C4-2B (cell line): Measurements from ENCODE around the gene DCLK2.
"Not testable (repeated sequence)": the region's sequence is repeated elsewhere in the genome, so short reads cannot be mapped to it uniquely, and the experiment has no call there.

ENCODE experiments used
- H3K27ac ChIP-seq: fragments of 450-650 bp; 2 replicates; pipeline ENCODE4 v1.5.1; 2017
- ZFX ChIP-seq: fragments of 450-650 bp; IDR thresholded peaks from 2 replicates; pipeline ENCODE4 v1.6.1; 2017
- TF ChIP-seq, protein P1 (sequence below): fragments of 450-650 bp; conservative IDR thresholded peaks from 2 replicates; pipeline ENCODE4 v1.5.1; 2017; ENCODE audit warnings: mild to moderate bottlenecking

The DCLK2 gene

DNA sequence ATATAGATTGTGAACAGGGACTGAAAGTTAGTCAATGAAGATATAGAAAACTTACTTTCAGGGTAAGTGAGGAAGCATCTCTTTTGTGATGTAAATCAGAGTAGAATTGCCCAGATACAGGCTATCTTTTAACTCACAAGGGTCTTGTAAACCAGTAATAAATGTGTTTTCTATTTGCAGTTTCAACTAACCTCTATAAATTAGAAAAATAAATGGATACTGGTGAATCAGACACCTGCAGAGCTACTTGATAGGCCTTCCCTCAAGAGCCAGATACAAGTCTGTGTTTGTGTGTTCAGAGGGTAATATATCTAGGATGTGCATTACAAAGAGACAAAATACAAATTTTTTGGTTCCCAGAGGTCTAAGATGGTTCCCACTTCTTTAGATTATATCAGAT, 82.9 kb downstream of the DCLK2 start:
- H3K27ac ChIP-seq, result no peak overlapping the region
- no peak for TF ChIP-seq ZFX
- TF ChIP-seq, protein P1, sequence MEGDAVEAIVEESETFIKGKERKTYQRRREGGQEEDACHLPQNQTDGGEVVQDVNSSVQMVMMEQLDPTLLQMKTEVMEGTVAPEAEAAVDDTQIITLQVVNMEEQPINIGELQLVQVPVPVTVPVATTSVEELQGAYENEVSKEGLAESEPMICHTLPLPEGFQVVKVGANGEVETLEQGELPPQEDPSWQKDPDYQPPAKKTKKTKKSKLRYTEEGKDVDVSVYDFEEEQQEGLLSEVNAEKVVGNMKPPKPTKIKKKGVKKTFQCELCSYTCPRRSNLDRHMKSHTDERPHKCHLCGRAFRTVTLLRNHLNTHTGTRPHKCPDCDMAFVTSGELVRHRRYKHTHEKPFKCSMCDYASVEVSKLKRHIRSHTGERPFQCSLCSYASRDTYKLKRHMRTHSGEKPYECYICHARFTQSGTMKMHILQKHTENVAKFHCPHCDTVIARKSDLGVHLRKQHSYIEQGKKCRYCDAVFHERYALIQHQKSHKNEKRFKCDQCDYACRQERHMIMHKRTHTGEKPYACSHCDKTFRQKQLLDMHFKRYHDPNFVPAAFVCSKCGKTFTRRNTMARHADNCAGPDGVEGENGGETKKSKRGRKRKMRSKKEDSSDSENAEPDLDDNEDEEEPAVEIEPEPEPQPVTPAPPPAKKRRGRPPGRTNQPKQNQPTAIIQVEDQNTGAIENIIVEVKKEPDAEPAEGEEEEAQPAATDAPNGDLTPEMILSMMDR, result no peak

DNA sequence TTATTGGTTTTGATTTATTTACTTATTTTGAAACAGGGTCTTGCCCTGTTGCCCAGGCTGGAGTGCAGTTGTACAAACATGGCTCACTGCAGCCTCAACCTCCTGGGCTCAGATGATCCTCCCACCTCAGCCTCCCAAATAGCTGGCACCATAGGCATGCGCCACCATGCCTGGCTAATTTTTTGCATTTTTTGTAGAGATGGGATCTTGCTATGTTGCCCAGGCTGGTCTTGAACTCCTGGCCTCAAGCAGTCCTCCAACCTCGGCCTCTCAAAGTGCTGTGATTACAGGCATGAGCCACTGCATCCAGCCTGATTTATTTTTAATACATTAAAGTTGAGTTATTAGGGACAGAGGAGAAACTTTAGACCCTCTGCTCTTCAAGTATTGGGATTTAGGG, 83.8 kb downstream of the DCLK2 start:
- H3K27ac ChIP-seq, result not testable (repeated sequence)

DNA sequence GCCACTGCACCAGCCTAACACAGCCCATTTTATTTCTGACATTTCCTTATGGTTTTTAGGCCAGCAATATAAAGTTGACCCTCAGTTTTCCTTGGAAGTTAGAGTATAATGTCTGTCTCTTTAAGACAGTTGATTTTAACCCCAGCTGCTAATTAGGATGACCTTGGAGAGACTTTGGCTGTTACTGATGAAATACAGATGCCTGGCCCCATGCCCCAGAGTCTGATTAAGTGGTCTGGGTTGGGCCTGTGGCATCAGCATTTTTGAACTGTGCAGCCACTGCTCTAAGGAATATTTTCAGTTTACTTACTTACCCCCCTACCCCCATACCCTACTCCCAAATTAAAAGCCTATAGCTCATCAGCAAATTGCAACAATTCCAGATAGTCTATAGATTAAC, 85.8 kb downstream of the DCLK2 start:
- H3K27ac ChIP-seq, result no peak overlapping the region
- TF ChIP-seq ZFX, result no peak

DNA sequence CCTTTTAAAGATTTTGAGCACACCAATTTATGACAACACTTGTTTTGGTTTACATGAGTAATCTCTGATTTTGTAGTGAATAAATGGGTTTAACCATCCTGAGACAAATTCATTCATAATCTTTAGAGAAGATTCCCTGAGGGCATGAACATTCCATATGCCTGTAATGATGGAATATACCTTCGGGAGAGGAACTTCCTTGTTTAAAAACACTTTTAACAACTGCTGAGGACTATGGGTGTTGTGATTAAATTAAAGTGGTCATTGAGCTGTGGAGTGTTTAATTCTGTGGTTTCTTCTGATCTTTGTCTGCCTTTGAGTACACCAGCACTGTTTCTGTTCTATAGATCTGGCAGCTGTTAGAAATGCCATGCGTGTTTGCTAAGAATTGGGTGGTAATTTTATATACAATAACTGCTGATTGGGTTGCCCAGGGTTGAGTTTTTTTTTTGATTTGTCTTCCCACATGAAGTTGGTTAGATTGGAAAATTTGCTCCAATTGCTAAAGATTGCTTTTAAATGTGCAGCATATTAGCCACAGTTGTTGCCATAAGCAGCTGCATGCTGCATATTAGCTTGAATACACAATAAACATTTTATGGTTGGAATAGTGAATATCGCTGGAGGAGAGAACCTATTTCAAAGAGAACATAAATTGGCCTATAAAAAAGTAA, 86.8 kb downstream of the DCLK2 start:
- TF ChIP-seq, protein P1, result no peak
- no peak for TF ChIP-seq ZFX
- no peak overlapping the region for H3K27ac ChIP-seq

DNA sequence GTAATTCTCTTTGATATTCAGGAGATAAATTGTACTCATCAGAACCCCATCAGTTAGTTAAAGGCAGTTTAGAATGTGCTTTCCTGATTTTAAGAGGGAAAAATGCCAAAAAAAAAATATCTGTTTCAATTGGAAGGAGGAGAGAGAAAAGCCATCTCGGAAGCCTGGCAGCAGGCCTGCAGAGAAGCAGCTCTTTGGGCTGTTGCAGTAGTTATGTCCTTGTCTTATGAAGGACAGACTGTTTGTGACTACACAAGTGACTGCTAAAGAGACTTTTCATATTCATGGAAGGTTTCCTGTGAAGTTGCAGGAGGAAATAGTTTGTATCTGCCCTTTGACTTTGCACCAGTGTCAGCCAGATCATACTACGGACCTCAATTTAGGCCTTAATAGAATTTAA, 88.8 kb downstream of the DCLK2 start:
- no peak for TF ChIP-seq ZFX
- TF ChIP-seq, protein P1, result no peak
- H3K27ac ChIP-seq, result no peak overlapping the region

DNA sequence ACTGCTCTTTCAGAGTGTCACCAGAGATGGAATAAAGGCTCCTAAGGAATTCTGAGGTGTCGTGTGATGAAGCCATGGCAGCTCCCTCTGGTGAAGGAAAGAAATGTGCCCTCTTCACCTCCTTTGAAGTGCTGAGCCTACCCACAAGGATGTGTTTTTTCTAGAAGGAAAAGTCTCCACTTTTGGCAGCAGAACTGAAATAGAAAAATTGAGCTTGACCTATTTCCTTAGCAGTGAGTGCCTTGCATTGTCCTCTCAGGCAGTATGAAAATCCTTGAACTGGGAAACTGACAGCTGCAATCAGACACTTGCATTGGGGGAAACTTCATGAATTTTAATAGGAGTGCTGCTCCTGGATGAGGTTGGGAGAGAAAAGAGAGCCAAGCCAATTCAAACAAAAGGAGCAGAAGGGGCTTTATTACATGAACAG, 95.2 kb downstream of the DCLK2 start:
- no peak overlapping the region for H3K27ac ChIP-seq
- TF ChIP-seq, protein P1, result no peak
- no peak for TF ChIP-seq ZFX

DNA sequence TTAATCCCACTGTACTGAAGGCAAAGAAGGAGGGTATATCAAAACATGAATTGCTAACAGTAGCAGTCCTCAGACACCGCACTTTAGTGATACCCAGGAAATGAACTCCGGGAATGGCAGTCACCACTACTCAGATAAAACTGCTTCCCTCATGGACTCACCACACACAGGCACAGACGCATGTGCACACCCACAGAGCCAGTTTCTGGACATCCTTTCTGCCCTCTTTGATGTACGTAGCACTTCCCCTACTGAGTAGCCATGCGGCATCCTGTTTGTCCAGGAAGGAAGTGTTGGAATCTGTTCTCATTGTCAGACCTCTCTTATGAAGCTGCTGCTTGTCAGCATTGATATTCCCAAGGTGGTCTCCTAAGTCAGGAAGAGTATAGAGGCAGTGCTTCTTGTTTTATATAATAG, 95.7 kb downstream of the DCLK2 start:
- no peak overlapping the region for H3K27ac ChIP-seq
- TF ChIP-seq, protein P1, result no peak
- TF ChIP-seq ZFX, result no peak

DNA sequence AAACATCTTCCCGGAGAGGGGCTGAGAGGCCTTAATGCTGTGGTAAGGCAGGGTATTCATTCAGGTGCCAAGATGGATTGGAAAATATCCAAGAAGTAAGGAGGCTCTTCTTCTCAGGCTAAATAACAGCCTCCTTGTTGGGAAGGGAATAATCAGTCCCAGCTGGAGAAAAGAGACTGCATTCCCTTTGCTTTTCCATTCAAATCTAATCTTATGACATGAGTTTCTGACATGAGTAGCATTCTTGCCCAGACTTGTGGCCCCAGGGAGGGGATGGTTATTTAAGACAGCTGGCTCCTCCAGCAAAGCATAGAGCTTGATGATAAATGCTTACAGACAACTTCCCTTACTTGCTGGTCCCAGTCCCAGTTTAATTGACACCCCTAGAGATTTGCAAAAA, 98.3 kb downstream of the DCLK2 start:
- H3K27ac ChIP-seq, result no peak overlapping the region

More for the DNA sequence above, 98.3 kb downstream of the DCLK2 start:
- TF ChIP-seq, protein P1, result no peak
- no peak for TF ChIP-seq ZFX
